ENCODE measurements around the gene NFATC4.
"Not testable (repeated sequence)": the region's sequence is repeated elsewhere in the genome, so short reads cannot be mapped to it uniquely, and the experiment has no call there.

The NFATC4 gene

GRCh38 chr14:24367514-24368211 is at the start of gene NFATC4:
NFATC4 (plus strand) TSS chr14:24368184; CDS start chr14:24368341, 157 bp downstream.
- peak within 1 kb of the TSS; percentile 96 for H3K27ac ChIP-seq
- no peak for DNase-seq (ENCODE audit: low read depth, low spot score)

GRCh38 chr14:24321212-24321975 is 46.6 kb upstream of the NFATC4 start:
- no peak overlapping the region for H3K27ac ChIP-seq
- no peak for DNase-seq (ENCODE audit: low read depth, low spot score)

GRCh38 chr14:24322672-24323071 is 45.3 kb upstream of the NFATC4 start:
- DNase-seq (ENCODE audit: low read depth, low spot score): no peak
- H3K27ac ChIP-seq: no peak overlapping the region

GRCh38 chr14:24323341-24323740 is 44.6 kb upstream of the NFATC4 start:
- no peak overlapping the region for H3K27ac ChIP-seq

GRCh38 chr14:24324024-24324423 is 44.0 kb upstream of the NFATC4 start:
- DNase-seq (ENCODE audit: low read depth, low spot score): no peak

More at GRCh38 chr14:24323341-24323740, 44.6 kb upstream of the NFATC4 start:
- DNase-seq (ENCODE audit: low read depth, low spot score): no peak

GRCh38 chr14:24325041-24325530 is 42.9 kb upstream of the NFATC4 start:
- DNase-seq (ENCODE audit: low read depth, low spot score): no peak
- no peak overlapping the region for H3K27ac ChIP-seq

More at GRCh38 chr14:24324024-24324423, 44.0 kb upstream of the NFATC4 start:
- no peak overlapping the region for H3K27ac ChIP-seq

GRCh38 chr14:24325963-24326362 is 42.0 kb upstream of the NFATC4 start:
- H3K27ac ChIP-seq: no peak overlapping the region
- no peak for DNase-seq (ENCODE audit: low read depth, low spot score)

GRCh38 chr14:24327303-24327702 is 40.7 kb upstream of the NFATC4 start:
- no peak for DNase-seq (ENCODE audit: low read depth, low spot score)
- no peak overlapping the region for H3K27ac ChIP-seq

- DNase-seq (ENCODE audit: low read depth, low spot score); H3K27ac ChIP-seq: not testable (repeated sequence)
These were observed 40.1 kb upstream of the NFATC4 start for GRCh38 chr14:24327914-24328313.

- no peak overlapping the region for H3K27ac ChIP-seq
- DNase-seq (ENCODE audit: low read depth, low spot score): no peak
These were observed 38.8 kb upstream of the NFATC4 start for GRCh38 chr14:24329073-24329663.

- no peak for DNase-seq (ENCODE audit: low read depth, low spot score)
These were observed 38.2 kb upstream of the NFATC4 start for GRCh38 chr14:24329736-24330135.

GRCh38 chr14:24330973-24331674 is 36.9 kb upstream of the NFATC4 start:
- no peak overlapping the region for H3K27ac ChIP-seq
- no peak for DNase-seq (ENCODE audit: low read depth, low spot score)

More at GRCh38 chr14:24329736-24330135, 38.2 kb upstream of the NFATC4 start:
- no peak overlapping the region for H3K27ac ChIP-seq

- H3K27ac ChIP-seq: no peak overlapping the region
- no peak for DNase-seq (ENCODE audit: low read depth, low spot score)
These were observed 36.2 kb upstream of the NFATC4 start for GRCh38 chr14:24331731-24332267.

GRCh38 chr14:24332268-24332993 is 35.6 kb upstream of the NFATC4 start:
- no peak overlapping the region for H3K27ac ChIP-seq
- no peak for DNase-seq (ENCODE audit: low read depth, low spot score)

- DNase-seq (ENCODE audit: low read depth, low spot score): no peak
- peak within 1 kb of the TSS; percentile 25 for H3K27ac ChIP-seq
These were observed 33.3 kb upstream of the NFATC4 start, which contains the start of gene ADCY4 for GRCh38 chr14:24334431-24335291. ADCY4 (minus strand) TSS chr14:24335071; CDS start chr14:24334652, 419 bp downstream.

GRCh38 chr14:24335461-24336171 is 32.4 kb upstream of the NFATC4 start:
- DNase-seq (ENCODE audit: low read depth, low spot score): no peak
- H3K27ac ChIP-seq: no peak overlapping the region

GRCh38 chr14:24337144-24337823 is 30.7 kb upstream of the NFATC4 start:
- no peak for DNase-seq (ENCODE audit: low read depth, low spot score)
- H3K27ac ChIP-seq: no peak overlapping the region

Data from epithelial cell of prostate (primary cell).